Spinal cord (tissue), 10 donors: Measurements from ENCODE around the gene MTMR3. TPM values are rescaled to one million over a fixed set of nuclear protein-coding genes. Genes with fewer than 3 reads are reported as not detected.
"Not testable (repeated sequence)": the region's sequence is repeated elsewhere in the genome, so short reads cannot be mapped to it uniquely, and the experiment has no call there.

Source experiments
- DNase-seq, 6 donors: peaks; one replicate each; pipeline versions ENCODE4 v3.0.0 to v3.0.0-alpha.2; 2013 to 2015; ENCODE audit warnings: low spot score in 6 of 6, low read depth in 4 of 6
- H3K27ac ChIP-seq: one replicate; pipeline ENCODE4 v1.5.1; 2013; ENCODE audit warnings: low read depth, low read length, control low read depth
- H3K27me3 ChIP-seq: one replicate; pipeline ENCODE4 v1.6.1; 2013; ENCODE audit warnings: low read length; ENCODE audit not compliant: control insufficient read depth, insufficient read depth
- H3K36me3 ChIP-seq: one replicate; pipeline ENCODE4 v1.6.1; 2013; ENCODE audit warnings: low read length; ENCODE audit not compliant: control insufficient read depth, insufficient read depth
- H3K4me1 ChIP-seq: one replicate; pipeline ENCODE4 v1.6.1; 2013; ENCODE audit warnings: low read length; ENCODE audit not compliant: control insufficient read depth, insufficient read depth
- H3K4me3 ChIP-seq: one replicate; pipeline ENCODE4 v1.5.1; 2013; ENCODE audit warnings: low read depth, low read length, control low read depth
- H3K9me3 ChIP-seq: one replicate; pipeline ENCODE4 v1.6.1; 2013; ENCODE audit warnings: low read length; ENCODE audit not compliant: control insufficient read depth, insufficient read depth
- WGBS: methylation state at CpG from one replicate; pipeline ENCODE4 v1.1.5; 2013; ENCODE audit warnings: missing lambda C conversion rate; ENCODE audit not compliant: insufficient coverage; 5-methylcytosine and 5-hydroxymethylcytosine counted together
- long read RNA-seq, 4 donors: transcript quantifications; one replicate each; lab custom pipeline, GENCODE V29; 2026
- polyA plus RNA-seq, 2 donors: library from polyadenylated mRNA; unstranded; fragments of 120-200 nt; gene quantifications; one replicate each; pipeline ENCODE4 v1.2.1, GENCODE V29; 2013; ENCODE audit not compliant: insufficient read length in 2 of 2
- total RNA-seq, 2 donors: library from RNA; depleted of rRNA in 1 of 2; stranded (reverse); fragments of 120-200 nt in 1 of 2; fragments of >200 nt in 1 of 2; gene quantifications; one replicate each; pipeline versions ENCODE4 v1.2.3 to v1.2.4, GENCODE V29; 2013 to 2014
- donor health status: healthy.

The MTMR3 gene
- 10 to 100 TPM; 47.6 to 61.3 TPM for total RNA-seq
- 10 to 100 TPM; 50.6 to 52.5 TPM for polyA plus RNA-seq
- long read RNA-seq, donor 1, full-length matches to known transcripts: 5 of 5 reads
- long read RNA-seq, donor 1, partial matches to known transcripts: 0 of 5 reads
- long read RNA-seq, donor 1, other reads (novel, unspliced or antisense): 0 of 5 reads
- long read RNA-seq, donor 2: 0 reads
- long read RNA-seq, donor 3, partial matches to known transcripts: 22 of 22 reads
- long read RNA-seq, donor 3, other reads (novel, unspliced or antisense): 0 of 22 reads
- long read RNA-seq, donor 4, full-length matches to known transcripts: 2 of 23 reads
- long read RNA-seq, donor 4, partial matches to known transcripts: 21 of 23 reads
- long read RNA-seq, donor 4, other reads (novel, unspliced or antisense): 0 of 23 reads

DNA sequence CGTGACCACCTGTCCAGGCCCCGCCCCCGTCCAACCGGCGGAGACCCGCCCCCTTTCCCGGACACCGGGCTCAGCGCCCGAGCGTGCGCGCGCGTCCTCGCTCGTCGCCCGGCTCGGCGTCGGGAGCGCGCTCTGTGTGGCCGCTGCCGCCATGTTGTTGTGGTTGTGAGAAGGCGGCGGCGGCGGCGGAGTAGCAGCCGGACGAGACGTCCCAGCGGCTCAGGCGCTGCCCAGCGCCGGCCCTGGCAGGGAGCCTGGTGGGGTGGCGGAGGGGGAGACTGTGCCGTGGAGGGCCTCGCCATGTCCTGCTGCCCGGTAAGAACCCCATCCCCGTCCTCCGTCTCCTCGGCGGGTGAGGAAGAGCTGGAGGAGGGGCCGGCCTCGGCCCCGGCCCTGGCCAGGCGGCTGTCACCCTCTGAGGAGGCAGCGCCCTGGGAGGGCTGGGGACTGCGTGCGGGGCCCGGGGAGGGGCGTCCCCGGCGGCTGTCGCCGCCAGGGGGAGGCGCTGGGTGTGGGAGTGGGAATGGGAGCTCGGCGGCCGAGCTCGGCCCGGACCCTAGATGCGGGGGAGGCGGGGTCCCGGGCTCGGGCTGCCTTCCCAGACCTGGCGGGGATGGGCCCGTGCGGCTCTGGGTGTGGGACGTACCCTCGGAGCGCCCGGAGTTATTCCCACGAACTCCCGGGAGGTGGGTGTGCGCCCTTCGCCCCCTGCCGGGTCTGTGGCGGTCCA, at the start of gene MTMR3:
MTMR3 (plus strand) TSS at position 130 of the 730 bp plus-strand sequence. CDS start 87,886 bp downstream, outside the sequence.
- H3K9me3 ChIP-seq: no peaks in the 10 kb centered on the region
- peak within 1 kb of the TSS; percentile 94 for H3K27ac ChIP-seq
- H3K27me3 ChIP-seq: no peaks in the 10 kb centered on the region
- under 1% methylated on average over 74 of the region's 82 CpGs for WGBS
- peak within 1 kb of the TSS; percentile 82 for H3K4me3 ChIP-seq
- peak; percentile 65 to 97 (median 80) for DNase-seq
- H3K36me3 ChIP-seq: no peaks in the 10 kb centered on the region
- peaks cover 6% of the 10 kb centered on the region for H3K4me1 ChIP-seq

DNA sequence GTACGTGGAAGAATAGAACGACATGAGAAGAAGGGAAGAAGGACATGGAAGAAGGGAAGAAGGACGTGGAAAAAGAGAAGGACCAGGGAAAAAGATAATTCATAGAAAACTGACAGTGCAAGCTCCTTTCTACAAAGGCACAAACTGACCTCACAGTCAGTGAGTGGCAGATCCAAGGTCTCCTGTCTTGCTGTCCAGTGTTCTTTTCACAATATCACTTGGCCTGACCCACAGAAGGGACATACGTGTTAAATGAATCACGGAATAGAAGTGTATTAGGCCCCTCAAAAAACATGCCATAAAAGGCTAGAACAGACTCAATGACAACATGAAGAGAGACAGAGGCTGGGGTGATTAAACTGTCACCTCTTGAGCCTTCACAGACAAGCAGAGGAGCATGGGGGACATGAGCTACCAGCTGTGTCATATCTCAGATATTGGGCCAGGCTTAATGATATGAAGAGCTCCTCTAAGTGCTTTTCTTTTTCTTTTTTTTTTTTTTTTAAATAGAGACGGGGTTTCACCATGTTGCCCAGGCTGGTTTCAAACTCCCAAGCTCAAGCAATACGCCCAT, 49.5 kb upstream of the MTMR3 start:
- Histone ChIP-seq H3K36me3 (peaks cover 44% of the 10 kb centered on the region), H3K27ac (no peak overlapping the region), H3K27me3 (no peaks in the 10 kb centered on the region), H3K4me1 (peaks cover 10% of the 10 kb centered on the region), H3K9me3 (no peaks in the 10 kb centered on the region), H3K4me3 (no peak overlapping the region)
- no CpG with 5 or more reads among the region's 7 CpGs for WGBS
- no peak for DNase-seq

DNA sequence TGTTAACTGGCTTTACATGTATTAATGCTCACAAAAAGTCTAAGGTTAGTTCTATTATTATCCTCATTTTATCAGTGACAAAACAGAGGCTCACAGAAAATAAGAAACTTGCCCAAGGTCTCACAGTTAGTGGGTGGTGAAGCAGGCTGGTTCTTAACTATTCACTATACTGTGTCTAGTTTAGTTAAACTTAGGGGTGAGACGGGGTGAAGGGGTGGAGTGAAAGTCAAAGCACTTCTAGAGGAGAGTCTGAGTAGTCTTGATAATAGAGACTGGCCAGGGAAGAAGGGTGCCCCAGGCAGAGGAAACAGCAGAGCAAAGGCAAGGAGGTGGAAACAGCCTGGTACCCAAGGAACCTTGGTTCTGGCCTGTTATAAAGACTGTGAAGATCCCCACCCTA, 48.9 kb upstream of the MTMR3 start:
- H3K36me3 ChIP-seq: peaks cover 42% of the 10 kb centered on the region
- peaks cover 10% of the 10 kb centered on the region for H3K4me1 ChIP-seq

DNA sequence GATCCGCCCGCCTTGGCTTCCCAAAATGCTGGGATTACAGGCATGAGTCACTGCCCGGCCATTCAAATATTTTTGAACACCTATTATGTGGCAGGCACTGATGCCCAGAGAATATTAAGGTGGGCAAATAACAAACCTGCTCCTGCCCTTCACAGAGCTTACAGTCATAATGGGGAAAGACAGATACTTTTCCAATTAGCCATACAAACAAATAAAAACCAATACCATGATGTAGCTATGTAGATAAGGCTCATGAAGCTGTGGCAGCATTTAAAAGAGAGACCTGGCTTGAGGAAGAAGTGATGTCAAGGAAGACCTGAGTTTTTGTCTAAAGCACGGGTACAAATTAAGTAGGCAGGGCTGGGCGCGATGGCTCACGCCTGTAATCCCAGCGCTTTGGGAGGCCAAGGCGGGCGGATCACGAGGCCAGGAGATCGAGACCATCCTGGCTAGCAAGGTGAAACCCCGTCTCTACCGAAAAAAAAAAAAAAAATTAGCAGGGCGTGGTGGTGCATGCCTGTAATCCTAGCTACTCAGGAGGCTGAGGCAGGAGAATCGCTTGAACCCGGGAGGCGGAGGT, 46.1 kb upstream of the MTMR3 start:
- H3K27me3 ChIP-seq, H3K4me3 ChIP-seq, H3K9me3 ChIP-seq, DNase-seq, H3K27ac ChIP-seq: not testable (repeated sequence)
- 95% methylated on average over 17 of the region's 18 CpGs for WGBS
- Histone ChIP-seq H3K4me1 (peaks cover 10% of the 10 kb centered on the region), H3K36me3 (peaks cover 22% of the 10 kb centered on the region)

More for the DNA sequence above, 48.9 kb upstream of the MTMR3 start:
- no peak overlapping the region for H3K4me3 ChIP-seq
- 67% methylated on average over 1 of the region's 1 CpG for WGBS
- H3K9me3 ChIP-seq: no peaks in the 10 kb centered on the region
- H3K27ac ChIP-seq: no peak overlapping the region
- no peaks in the 10 kb centered on the region for H3K27me3 ChIP-seq
- no peak for DNase-seq

DNA sequence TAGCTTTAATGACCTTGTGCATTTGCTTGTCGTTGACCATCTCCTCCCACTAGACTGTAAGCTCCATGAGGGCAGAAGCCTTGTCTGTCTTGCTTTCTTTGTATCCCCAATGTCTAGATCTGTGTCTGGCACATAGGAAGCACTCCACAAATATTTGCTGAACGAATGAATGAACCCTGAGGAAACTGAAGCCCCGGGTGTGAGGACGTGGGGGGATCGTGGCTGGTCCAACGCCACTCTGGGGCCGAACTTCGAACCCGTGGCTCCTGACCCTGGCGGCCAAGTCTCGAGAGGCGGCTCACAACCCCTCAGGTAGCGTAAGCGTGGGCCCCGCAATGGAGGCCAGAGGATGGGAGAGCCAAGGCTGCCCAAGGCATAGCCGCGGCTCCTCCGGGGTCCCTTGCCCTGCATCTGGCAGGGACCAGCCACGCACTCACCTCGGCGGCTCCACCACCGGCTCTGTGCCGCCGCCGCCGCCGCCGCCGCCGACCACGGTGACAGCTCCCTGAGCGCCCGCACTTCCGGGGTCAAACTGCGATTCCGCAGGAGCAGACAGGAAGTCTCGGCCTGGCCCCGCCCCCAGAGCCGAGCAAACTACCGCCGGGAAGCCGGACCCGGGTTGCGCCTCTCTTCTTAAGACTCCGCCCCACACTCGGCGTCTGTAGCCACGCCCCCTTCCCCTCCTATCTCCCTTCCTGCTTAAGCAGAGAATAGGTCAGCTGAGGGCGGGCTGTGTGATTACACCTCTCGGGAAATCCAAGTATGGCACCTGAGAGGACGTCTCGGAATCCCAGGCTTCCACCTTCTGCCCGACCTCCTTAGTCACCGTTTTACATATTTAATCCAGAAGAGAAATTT, 45.0 kb upstream of the MTMR3 start, which contains the start of gene ASCC2:
ASCC2 (minus strand) TSS at position 534 of the 858 bp plus-strand sequence. CDS start 5,949 bp downstream, outside the sequence.
- H3K9me3 ChIP-seq: no peaks in the 10 kb centered on the region
- H3K36me3 ChIP-seq: peaks cover 15% of the 10 kb centered on the region
- H3K27ac ChIP-seq: peak within 1 kb of the TSS; percentile 78
- no peaks in the 10 kb centered on the region for H3K27me3 ChIP-seq
- H3K4me1 ChIP-seq: peaks cover 10% of the 10 kb centered on the region
- peak within 1 kb of the TSS; percentile 92 for H3K4me3 ChIP-seq
- peak; percentile 83 to 99 (median 91) for DNase-seq
- under 1% methylated on average over 49 of the region's 54 CpGs for WGBS

DNA sequence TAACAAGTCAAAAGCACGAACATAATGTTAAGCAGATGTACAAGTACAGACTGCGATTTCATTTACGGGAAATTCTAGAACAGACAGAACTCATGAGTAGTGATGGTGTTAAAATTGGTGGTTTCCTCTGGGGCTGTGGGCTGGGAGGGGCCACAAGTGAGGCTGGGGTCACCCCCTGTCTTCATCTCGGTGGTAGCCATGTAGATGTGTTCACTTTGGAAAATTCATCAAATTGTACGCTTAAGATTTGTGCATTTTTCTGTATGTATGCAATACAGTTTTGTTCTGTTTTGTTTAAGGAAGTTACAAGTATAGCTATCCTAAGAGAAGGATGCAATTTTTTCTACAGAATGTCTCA, 44.4 kb upstream of the MTMR3 start:
- Histone ChIP-seq H3K4me1 (peaks cover 10% of the 10 kb centered on the region), H3K9me3 (no peaks in the 10 kb centered on the region), H3K36me3 (peaks cover 11% of the 10 kb centered on the region), H3K27me3 (no peaks in the 10 kb centered on the region), H3K27ac (peak overlapping the region; percentile 78), H3K4me3 (peak overlapping the region; percentile 92)
- DNase-seq: no peak
- 51% methylated on average over 5 of the region's 5 CpGs for WGBS

DNA sequence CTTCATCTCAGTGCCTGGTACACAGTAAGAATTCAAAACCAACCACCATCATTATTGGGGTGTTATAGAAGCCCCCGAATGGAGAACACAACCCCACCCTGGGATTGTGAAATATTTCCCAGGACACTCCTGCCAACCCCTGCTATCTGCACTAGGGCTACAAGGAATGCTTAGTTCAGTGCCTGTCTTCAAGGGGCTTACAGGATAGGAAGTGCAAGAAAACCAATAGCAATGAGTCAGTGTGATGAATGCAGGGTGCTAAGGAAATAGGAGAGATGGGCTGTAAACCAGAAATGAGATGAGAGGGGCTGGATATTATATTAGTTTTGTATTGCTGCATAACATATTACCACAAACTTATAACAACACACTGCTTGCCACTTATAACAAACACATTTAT, 43.9 kb upstream of the MTMR3 start:
- no peak for DNase-seq
- WGBS: no CpG with 5 or more reads among the region's 1 CpG
- H3K36me3 ChIP-seq: peaks cover 6% of the 10 kb centered on the region
- H3K27ac ChIP-seq: no peak overlapping the region
- no peaks in the 10 kb centered on the region for H3K9me3 ChIP-seq
- H3K4me3 ChIP-seq: no peak overlapping the region
- H3K27me3 ChIP-seq: no peaks in the 10 kb centered on the region
- peaks cover 10% of the 10 kb centered on the region for H3K4me1 ChIP-seq

DNA sequence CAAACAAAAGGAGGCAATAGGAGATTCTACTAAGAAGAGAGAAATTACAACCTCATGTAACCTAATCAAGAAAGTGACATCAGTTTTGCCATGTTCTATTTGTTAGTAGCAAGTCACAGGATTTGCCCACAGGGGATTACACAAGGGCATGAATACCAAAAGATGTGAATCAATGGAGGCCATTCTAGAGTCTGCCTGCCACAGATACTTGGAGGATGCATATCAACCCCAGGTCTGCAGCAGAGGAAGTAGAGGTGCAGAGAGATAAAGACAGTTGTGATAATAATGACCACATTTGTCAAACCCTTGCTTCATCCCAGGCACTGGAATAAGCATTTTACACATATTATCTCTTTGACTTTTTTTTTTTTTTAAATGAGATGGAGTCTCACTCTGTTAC, 42.5 kb upstream of the MTMR3 start:
- Histone ChIP-seq H3K27ac (no peak overlapping the region), H3K36me3 (peaks cover 3% of the 10 kb centered on the region), H3K4me3 (no peak overlapping the region), H3K9me3 (no peaks in the 10 kb centered on the region), H3K4me1 (peaks cover 10% of the 10 kb centered on the region), H3K27me3 (no peaks in the 10 kb centered on the region)
- DNase-seq: no peak

DNA sequence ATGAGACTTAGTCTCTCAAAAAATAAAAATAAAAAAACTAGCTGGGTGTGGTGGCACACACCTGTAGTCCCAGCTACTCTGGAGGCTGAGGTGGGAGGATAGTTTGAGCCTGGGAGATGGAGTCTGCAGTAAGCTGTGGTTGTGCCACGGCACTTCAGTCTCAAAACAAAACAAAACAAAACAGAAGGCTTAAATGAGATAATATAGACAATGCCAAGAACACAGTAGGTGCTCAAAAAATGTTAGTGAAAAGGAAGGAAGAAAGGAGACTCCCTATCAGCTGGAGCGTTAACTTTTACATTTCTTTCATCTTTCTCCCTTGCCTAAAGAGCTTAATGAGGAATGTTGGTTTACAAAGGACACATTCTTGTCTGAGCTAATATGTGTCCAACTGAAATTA, 40.8 kb upstream of the MTMR3 start:
- no CpG with 5 or more reads among the region's 2 CpGs for WGBS
- Histone ChIP-seq H3K27me3 (no peaks in the 10 kb centered on the region), H3K36me3 (no peaks in the 10 kb centered on the region), H3K27ac (no peak overlapping the region), H3K4me3 (no peak overlapping the region), H3K9me3 (peaks cover 4% of the 10 kb centered on the region), H3K4me1 (peaks cover 7% of the 10 kb centered on the region)
- DNase-seq: no peak
